Parietal lobe (tissue), 1 donor: Measurements from ENCODE around the gene LONP2. TPM values are rescaled to one million over a fixed set of nuclear protein-coding genes. Genes with fewer than 3 reads are reported as not detected.

Experiments
- total RNA-seq: library from RNA; depleted of rRNA; stranded (reverse); fragments of >200 nt; gene quantifications from one replicate; pipeline ENCODE4 v1.2.3, GENCODE V29; 2014

Gene LONP2
- total RNA-seq = 80.8 TPM

GRCh38 chr16:48244080-48244862 lies at the start of gene LONP2:
TSS of gene LONP2 (plus strand) at chr16:48244300. CDS start at chr16:48244389, 89 bp downstream.

GRCh38 chr16:48247311-48247710 lies 3.2 kb downstream of the LONP2 start, which contains the start of gene ABCC11:
TSS of gene ABCC11 (minus strand) at chr16:48247539. CDS start at chr16:48231921, 15,618 bp downstream.

GRCh38 chr16:48385253-48386150 lies 141.4 kb downstream of the LONP2 start, which contains the start of gene SIAH1:
TSS of gene SIAH1 (minus strand) at chr16:48385413. CDS start at chr16:48362428, 22,985 bp downstream.

Other genes with a start within 250 kb of the LONP2 start
- 1.3 TPM for gene ABCC12, start 88.3 kb upstream of the LONP2 start, total RNA-seq
- gene ABCC11, start 3.2 kb downstream of the LONP2 start, total RNA-seq = 0.31 TPM
- 133 TPM for gene SIAH1, start 141.1 kb downstream of the LONP2 start, total RNA-seq